SK-N-SH treated with all-trans-retinoic acid at 6 μM for 48 hours (cell line): ENCODE results near the gene ADGRL4.
"Not testable (repeated sequence)": the region's sequence is repeated elsewhere in the genome, so short reads cannot be mapped to it uniquely, and the experiment has no call there.

ENCODE experiments used
- ARNTL ChIP-seq: fragments of 450-650 bp; formaldehyde crosslinking; IDR thresholded peaks from 2 replicates; pipeline ENCODE4 v1.5.0; 2020; ENCODE audit warnings: low read depth, mild to moderate bottlenecking, moderate library complexity, borderline replicate concordance
- CSDC2 ChIP-seq: fragments of 250-450 bp; sonication (Bioruptor Pico); IDR thresholded peaks from 2 replicates; pipeline ENCODE4 v1.5.0; 2020; ENCODE audit warnings: mild to moderate bottlenecking, moderate library complexity
- CSRNP3 ChIP-seq: fragments of 250-450 bp; sonication (Bioruptor Pico); IDR thresholded peaks from 2 replicates; pipeline ENCODE4 v1.5.1; 2021; ENCODE audit warnings: mild to moderate bottlenecking, moderate library complexity
- OSR1 ChIP-seq: fragments of 250-450 bp; sonication (Bioruptor Pico); IDR thresholded peaks from 2 replicates; pipeline ENCODE4 v1.8.0; 2022; ENCODE audit warnings: moderate library complexity, mild to moderate bottlenecking, inconsistent platforms
- POU6F1 ChIP-seq: fragments of 250-450 bp; sonication (Bioruptor Pico); IDR thresholded peaks from 2 replicates; pipeline ENCODE4 v1.8.0; 2021; ENCODE audit warnings: low read depth, mild to moderate bottlenecking, moderate library complexity, borderline replicate concordance
- SNAI2 ChIP-seq: fragments of 250-450 bp; sonication (Bioruptor Pico); IDR thresholded peaks from 2 replicates; pipeline ENCODE4 v1.5.0; 2020; ENCODE audit warnings: mild to moderate bottlenecking, moderate library complexity
- TOX ChIP-seq: fragments of 250-450 bp; sonication (Bioruptor Pico); IDR thresholded peaks from 2 replicates; pipeline ENCODE4 v1.8.0; 2021; ENCODE audit warnings: mild to moderate bottlenecking, moderate library complexity, borderline replicate concordance
- ZNF565 ChIP-seq: fragments of 450-650 bp; formaldehyde crosslinking; conservative IDR thresholded peaks from 2 replicates; pipeline ENCODE4 v1.5.0; 2020; ENCODE audit warnings: low read depth, mild to moderate bottlenecking, moderate library complexity
- ZNF70 ChIP-seq: fragments of 450-650 bp; formaldehyde crosslinking; IDR thresholded peaks from 2 replicates; pipeline ENCODE4 v1.5.0; 2020; ENCODE audit warnings: mild to moderate bottlenecking, moderate library complexity
- TF ChIP-seq, protein P1 (sequence below): fragments of 250-450 bp; sonication (Bioruptor Pico); IDR thresholded peaks from 2 replicates; pipeline ENCODE4 v1.8.0; 2020; ENCODE audit warnings: mild to moderate bottlenecking, moderate library complexity, borderline replicate concordance

DNA sequence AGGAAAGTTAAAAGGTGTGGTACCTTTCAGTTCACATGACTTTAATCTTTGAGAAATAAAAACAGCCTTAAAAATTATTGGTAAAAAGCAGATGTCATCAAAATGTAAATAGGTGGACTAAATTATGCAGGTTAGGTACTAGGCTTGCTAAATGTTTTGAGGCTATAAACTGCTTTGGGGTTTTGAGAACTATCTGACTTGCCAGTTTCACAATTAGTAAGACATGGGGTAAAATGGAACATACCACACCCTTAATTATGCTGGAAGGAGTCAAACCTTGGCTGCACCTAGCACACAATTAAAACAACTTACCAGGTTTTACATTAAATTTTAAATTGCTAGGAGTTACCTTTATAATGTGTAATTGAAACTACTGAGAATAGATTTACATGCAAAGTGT, 39.4 kb downstream of the ADGRL4 start:
- not testable (repeated sequence) for TF ChIP-seq ARNTL; OSR1 (CRISPR knock-in tag); TOX (CRISPR knock-in tag); POU6F1 (CRISPR knock-in tag); CSDC2 (CRISPR knock-in tag); CSRNP3 (CRISPR knock-in tag); ZNF70 (CRISPR knock-in tag); SNAI2 (CRISPR knock-in tag); ZNF565 (CRISPR knock-in tag)
- TF ChIP-seq, protein P1, sequence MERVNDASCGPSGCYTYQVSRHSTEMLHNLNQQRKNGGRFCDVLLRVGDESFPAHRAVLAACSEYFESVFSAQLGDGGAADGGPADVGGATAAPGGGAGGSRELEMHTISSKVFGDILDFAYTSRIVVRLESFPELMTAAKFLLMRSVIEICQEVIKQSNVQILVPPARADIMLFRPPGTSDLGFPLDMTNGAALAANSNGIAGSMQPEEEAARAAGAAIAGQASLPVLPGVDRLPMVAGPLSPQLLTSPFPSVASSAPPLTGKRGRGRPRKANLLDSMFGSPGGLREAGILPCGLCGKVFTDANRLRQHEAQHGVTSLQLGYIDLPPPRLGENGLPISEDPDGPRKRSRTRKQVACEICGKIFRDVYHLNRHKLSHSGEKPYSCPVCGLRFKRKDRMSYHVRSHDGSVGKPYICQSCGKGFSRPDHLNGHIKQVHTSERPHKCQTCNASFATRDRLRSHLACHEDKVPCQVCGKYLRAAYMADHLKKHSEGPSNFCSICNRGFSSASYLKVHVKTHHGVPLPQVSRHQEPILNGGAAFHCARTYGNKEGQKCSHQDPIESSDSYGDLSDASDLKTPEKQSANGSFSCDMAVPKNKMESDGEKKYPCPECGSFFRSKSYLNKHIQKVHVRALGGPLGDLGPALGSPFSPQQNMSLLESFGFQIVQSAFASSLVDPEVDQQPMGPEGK (CRISPR knock-in tag) = not testable (repeated sequence)
